HT-29 (cell line): ENCODE measurements around the gene ADAMTS17. TPM values are rescaled to one million over a fixed set of nuclear protein-coding genes. Genes with fewer than 3 reads are reported as not detected.

Experiments
- DNase-seq: peaks from one replicate; pipeline ENCODE4 v3.0.0-alpha.2; 2015; ENCODE audit warnings: low spot score
- total RNA-seq: library from RNA; depleted of rRNA; stranded (reverse); fragments of >200 nt; shearing (Covaris generic); gene quantifications from 2 replicates; pipeline ENCODE4 v1.2.3, GENCODE V29; 2014

ADAMTS17 gene
- total RNA-seq, 1 experiment from 2014 or later = 3.0 TPM

DNA sequence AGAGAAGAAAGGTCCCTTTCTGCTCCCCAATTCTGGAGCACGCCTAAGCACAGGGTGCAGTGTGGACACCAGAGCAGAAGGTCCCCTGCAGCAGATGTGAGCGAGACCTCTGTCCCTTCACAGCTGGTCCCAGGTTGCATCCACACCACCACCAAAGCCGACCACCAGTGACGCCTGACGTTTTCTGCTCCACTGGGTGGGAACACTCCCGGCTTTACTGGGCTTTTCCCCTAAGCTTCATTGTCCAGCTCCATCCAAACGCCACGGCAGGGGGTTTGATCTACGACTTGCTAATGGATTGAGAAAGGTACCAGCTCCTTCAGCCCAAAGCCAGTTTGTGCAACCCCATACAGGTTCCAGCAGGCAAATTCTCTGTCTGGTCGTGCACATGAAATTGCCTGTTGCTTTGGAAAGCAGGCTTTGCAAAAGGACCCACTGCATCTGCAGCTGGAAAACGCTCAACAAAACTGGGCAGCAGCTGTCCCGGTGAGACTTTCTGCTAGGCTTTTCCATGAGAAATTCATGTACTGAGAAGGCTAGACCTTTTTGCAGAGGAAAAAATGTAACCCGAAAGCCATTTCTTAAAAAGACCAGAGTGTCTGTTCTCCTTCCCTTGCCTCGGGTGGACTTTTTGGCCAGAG, 31.1 kb downstream of the ADAMTS17 start:
- DNase-seq = no peak

DNA sequence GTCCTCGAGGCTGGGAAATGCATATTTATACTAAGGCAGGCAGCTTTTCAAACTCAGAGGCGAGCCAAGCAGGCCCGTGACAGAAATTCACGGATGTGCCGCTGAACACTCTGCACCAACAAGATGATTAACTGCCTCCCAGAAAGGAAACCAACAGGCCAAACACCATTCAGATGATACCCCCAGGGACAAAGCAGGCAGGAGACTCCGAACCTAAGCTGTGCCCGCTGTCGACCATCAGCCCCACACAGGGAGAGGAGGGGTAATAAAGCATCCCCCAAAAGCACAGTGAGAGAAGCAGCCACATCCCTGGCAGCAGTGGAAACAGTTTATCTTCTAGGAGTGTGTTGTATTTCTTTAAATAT, 31.8 kb downstream of the ADAMTS17 start:
- no peak for DNase-seq

DNA sequence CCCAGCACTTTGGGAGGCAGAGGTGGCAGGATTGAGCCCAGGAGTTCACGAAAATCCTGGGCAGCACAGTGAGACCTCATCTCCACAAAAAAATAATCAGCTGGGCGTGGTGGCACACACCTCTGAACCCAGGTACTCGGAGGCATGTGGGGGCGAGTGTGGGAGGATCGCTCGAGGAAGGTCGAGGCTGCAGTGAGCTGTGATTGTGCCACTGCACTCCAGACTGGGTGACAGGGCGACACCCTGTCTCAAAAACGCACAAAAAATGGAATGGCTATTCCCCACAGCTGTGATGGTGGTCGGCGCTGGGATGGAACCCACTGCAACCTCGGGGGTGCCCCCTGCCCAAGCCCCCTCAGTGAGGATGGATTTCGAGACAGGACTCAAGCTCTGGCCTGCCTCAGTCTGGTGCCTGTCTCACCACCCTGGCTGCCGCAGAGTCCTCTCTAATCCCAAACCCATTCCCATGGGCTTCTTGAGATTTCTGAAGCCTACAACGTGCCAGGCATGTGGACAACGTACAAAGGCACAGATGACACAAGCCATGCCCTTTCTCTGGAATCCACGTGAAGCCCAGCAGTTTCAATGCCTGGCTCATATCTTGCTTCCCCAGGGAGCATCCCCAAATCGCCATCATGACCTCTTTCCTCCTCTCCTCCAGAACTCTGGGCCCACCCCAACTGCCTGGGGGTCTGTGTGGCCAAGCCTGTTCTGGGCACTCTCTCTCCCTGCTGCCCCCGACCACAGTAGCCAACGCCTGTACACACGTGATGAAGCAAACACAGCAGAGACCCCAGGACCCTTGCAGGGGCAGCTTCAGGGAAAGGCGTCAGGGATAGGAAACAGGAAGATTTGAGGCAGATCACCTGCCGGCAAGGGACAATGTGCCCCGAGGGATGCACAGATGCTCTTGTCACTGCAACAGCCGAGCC, 32.4 kb downstream of the ADAMTS17 start:
- no peak for DNase-seq

DNA sequence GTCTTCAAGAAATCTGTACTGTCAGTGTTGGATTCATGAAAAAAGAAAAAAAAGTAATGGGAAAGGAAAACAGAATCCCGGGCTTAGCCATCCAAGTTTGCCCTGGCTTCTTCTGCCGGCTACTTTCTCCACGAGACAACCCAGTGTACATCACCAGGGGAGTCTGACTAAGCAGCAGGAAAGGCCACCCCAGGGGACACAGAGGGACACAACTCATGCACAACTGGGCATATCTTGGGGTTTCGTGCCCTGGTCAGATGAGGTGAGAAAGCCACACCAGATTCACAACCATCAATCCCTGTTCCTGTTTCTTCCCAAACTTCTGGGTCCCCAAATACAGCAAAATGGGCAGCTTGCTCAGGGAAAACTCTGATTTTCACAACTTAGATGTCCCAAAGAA, 33.2 kb downstream of the ADAMTS17 start:
- DNase-seq = no peak

DNA sequence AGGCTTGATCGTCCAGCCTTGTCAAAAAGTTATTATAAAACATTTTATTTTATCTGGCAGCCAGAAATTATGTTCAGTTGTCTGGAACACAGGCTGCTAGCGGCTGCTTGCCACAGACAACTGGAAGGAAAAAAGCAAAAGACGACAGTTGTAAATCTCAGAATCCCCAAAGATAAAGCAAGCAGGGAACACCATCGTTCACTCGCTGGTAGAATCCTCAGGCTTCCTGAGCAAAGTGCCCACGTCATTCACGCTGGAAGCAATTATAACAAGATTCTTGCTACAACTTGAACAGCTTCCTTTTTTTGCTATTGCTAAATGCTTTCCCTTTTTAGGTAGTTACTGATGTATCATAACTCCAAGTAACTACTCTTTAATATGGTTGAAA, 33.6 kb downstream of the ADAMTS17 start:
- no peak for DNase-seq

DNA sequence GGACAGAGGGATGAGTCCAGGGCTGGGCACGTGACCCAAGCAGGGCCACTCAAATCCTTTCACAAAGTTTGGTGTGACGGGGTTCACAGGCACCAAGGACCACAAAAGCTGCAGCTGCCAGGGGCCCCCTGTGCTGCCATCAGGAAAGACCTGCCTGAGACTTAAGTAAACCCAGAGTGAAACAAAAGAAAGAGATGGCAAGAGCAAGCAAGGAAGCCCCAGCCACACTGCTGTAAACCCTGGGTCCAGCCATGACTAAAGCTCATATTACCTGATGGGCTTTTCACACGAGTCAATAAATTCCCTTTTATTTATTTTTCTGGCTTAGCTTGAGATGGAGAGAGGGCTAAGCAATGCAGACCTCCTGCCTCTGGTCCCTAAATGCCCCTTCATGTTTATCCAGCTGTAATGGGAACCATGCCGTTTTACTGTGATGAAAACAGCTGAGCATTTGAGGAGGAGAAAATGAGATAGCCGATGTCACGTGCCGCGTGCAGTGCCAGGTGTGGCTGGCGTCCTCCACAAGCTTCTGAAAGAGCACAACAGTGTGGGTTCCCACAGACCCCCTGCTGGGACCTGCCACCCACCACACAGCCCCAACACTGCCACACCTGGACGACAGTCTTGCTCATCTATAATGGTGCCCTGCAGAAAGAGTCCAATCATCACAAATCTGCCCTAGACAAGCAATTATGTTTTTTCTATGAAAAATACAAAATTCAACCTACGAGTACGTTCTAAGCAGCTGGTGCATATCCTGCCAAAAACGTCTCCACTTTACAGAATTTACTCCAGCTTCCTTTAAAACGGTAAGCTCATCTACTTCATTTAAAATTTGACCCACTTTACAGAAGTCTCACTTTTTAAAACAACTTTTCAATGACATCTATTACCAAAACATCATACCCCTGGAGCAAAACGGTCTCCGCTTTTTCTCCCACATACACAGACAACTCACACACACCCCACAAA, 34.2 kb downstream of the ADAMTS17 start:
- DNase-seq = no peak

DNA sequence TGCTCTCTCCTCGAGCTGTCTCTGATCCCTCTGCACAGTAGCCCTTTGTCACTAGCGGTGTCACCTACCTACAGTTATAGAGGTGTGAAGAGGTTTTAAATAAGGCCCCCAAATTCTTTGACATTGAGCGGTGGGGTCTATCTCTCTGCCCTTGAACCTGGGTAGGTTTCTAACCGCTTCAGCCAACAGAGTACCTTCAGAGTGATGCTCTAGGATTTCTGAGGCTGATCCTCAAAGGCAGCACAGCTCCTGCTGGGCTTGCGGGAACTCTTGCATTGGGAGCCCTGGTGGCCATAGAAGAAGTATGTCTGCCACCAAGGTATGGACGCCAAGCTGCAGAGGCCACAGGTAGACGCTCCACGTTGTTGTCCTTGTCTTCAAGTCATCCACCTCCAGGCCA, 35.7 kb downstream of the ADAMTS17 start:
- DNase-seq = no peak

DNA sequence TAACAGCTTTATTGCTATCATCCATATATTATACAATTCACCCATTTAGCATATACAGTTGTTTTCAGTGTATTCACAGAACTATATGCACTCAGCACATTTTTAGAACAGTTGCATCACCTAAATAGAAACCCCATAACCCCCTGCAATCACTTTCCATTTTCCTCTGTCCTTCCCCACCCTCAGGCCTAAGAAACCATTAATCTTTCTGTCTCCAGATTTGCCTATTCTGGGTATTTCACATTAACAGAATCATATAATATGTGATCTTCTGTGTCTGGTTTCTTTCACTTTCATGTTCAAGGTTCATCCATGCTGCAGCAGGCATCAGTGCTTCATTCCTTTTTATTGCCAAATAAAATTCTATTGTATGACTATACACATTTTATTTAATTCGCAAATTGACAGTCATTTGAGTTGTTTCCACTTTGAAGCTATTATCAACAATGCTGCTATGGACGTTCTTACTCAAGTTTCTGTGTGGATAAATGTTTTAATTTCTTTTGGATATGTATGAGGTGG, 39.8 kb downstream of the ADAMTS17 start:
- DNase-seq = no peak

DNA sequence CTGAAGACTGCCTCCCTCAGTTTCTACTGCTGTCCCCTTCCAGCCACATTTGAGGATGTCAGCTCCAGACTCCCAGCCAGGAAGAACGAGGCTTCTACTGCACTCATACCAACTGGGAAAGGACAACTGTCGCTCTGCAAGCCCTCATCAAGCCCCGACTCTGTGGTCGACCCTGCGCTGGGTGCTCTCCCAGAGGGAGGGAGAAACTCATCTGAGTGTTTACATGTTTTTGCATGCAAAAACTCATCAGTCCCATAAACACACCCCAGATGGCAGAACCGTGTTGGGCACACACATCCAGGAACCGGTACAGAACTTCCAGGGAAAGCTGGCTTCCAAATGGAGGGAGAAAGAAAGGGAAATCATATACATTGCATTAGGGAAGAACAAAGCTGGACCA, 43.5 kb downstream of the ADAMTS17 start:
- no peak for DNase-seq

DNA sequence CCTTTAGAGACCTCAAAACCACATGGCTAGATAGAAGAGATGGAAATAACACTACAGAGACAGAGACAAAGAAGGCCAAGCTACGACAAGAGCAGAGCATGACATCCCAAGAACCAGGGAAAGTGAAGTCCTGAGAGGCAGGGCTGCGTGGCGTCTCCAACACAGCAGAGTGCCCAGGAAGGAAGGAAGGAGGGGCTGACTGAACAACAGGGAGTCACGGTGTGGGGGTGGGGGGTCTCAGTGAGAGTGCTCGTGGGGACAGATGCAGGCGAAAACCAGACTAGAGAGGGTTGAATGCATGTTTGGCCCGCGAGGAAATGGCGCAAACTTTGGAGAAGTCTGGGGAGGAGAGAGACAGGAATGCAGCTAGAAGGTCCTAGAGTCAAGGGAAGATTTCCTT, 44.0 kb downstream of the ADAMTS17 start:
- DNase-seq = no peak

DNA sequence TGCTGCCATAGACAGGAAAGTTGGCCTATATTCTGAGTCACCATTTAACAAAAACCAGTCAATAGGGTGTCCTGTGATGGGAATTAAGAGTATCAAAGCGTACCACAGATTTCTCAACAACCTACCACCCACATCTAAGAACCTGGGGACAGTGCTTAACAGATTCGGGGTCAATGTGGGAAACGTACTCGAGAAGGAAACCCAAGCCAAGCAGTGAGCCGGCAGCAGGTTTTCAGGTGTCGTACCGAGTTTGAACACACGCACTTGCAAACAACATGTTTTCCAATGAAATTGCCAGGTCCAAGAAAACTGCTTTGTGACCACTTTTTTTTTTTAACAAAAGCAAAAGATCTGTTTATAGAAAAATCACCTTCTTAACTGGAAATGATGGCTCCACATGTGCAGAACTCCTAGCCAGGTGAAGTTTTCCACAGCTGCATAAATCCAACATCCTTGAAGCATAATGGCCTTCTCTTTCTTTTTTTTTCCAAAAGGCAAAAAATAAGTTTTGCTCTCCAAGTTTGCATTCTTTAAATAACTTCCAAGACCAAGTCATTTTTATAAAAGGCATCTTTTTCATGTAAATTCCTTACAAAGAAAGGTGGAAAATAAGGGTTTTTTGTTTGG, 45.7 kb downstream of the ADAMTS17 start:
- DNase-seq = no peak

DNA sequence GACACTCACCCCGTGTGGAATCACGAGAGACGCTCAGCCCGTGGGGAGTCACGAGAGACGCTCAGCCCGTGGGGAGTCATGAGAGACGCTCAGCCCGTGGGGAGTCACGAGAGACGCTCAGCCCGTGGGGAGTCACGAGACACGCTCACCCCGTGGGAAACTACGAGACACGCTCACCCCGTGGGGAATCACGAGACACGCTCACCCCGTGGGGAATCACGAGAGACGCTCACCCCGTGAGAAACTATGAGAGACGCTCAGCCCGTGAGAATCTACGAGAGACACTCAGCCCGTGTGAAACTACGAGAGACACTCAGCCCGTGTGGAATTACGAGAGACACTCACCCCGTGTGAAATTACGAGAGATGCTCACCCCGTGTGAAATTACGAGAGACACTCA, 49.8 kb downstream of the ADAMTS17 start:
- no peak for DNase-seq

DNA sequence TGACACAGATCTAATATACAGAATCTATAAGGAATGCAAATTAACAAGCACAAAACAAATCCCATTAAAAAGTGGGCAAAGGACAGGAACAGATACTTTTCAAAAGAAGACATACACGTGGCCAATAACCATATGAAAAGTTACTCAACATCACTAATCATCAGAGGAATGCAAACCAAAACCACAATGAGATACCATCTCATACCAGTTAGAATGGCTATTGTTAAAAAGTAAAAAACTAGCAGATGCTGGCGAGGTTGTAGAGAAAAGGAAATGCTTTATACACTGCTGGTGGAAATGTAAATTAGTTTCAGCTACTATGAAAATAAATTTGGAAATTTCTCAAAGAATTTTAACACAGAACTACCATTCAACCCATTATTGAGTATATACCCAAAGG, 50.7 kb downstream of the ADAMTS17 start:
- peak; percentile 5 for DNase-seq

DNA sequence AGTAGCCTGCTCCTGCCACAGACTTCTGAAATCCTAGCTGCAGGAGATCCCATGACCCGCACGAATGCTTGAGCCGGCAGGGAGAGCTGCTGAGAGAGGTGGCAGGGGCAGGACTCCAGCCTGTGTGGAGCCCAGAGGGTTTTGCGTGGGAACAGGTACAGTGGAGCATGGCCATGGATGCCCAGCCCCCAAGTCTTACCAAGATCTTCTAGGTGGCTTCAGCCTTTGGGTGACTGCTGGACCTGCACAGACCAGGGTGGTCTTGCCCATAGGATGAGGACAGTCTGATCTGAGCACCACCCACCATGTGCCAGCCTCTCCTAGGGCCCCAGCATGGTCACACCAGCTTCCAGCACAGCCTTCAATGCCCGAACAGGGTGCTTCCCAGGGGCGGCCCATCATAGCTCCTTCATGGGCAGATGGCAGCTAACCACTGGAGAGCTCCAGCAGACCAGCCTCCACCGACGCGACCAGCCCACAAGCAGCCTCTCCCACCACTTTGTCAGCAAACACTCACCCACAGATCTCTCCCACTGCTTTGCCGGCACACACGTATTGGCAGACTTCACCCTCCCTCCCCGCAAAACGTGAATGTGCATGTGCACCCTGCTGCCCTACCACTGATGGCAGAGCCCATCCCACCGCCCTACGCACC, 56.0 kb downstream of the ADAMTS17 start:
- DNase-seq = no peak

DNA sequence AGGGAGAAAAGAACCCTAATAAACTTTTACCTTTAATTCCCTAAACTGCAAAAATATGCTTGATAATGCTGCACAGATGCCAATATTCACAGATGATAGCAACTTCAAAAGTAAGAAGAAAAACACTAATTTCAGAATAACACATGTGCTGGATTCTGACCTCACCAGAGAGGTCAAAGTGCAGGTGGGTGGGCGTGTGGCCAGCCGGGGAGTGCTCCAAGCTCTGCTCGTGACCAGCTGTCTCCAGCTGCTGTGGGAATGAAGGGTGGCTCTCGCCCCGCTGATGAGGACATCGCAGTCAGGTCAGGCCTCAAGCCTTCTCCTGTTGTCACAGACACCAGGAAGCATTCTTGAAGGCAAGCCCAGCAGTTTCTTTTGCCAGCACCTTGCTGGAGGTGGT, 57.1 kb downstream of the ADAMTS17 start:
- no peak for DNase-seq

DNA sequence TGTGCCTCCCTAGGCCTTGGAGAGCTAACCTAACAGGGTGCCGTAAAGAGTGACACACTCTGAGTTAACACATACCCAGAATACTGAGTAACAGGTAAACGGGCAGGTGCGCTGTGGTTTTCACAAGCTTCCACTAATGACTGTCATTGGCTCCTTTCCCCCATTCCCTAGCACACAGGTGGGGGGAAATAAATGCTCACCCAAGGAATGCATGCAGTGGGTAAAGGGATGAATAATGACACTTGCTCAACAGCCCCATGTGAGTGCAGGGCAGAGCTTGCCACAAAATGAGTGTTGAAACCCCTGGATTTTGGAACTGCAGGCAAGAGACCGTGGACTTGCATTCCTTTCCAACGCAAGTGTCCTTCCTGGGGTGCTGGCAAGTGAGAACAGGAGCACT, 57.6 kb downstream of the ADAMTS17 start:
- no peak for DNase-seq

DNA sequence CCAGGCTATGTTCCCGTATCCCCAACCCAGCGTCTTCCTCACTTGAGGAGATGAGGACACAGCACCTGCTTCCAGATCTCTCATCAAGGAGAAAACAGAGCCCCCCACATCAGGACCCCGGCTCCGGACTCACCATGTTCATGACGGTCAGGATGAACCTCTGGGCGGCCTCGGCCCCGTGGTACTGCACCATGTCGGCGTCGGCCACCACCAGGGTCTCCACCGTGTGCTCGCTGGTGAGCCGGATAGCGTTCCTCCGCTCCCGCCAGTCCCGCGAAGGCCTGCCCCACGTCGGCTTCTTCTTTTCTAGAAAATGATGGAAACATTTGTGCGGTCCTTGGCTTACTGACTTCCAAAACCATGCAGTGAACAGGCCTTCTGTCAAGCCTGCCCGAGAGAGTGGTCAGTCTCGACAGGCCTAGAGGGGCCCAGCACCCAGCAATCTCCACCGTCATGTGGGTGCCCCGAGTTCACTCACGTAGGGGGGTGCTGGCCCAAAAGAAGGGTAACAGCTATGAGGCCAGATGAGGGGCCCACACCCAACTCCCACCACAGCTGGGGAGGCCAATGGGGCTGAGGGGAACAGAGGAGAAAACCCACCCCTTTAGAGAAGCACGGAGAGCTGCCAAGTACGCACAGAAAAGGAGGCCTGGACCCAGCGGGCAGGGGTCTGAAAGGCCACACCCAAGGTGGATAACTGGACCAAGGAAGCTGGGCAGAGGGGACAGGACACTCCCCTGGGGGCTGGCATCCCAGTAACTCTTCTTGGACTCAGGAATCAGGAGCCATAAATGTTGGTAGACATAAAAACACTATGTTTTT, 60.5 kb downstream of the ADAMTS17 start:
- DNase-seq = no peak

DNA sequence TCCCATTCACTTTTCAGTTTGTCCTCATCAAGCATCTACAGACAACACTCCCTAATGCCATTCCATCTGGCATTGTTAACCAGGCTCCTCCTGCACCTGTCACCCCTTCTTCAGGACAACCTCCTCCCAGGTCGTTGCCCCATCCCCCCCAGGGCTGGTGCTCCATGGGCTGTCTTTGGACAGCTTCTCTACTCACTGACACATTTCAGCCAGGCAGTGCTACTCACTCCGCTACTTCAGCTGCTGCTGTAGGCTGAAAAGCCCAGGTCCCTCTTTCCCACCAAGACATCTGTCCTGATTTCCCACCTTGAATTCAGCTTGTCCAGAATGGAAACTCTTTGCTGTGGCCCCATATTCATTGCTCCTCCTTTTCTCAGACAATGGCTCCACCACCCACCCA, 61.9 kb downstream of the ADAMTS17 start:
- no peak for DNase-seq

DNA sequence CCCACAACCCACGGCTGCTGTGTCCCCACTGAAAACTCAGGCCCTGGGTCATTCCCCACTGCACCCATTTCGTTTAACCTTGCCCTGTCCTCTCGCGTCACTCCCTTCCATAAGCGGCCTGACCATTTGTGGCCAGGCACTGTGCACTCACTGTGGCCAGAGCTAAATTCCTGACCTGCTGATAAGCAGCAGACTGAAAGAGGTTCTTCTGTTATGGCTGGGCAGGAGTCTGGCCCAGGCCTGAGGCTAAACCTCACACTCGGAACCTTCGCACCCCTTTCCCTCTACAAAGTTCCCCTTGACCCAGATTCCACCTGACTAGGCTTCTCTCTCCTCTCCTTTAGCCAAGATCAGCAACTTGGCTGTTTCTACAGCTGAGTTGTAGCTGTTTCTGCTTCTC, 62.3 kb downstream of the ADAMTS17 start:
- no peak for DNase-seq
